ENCODE results near the gene LMX1B. TPM values are rescaled to one million over a fixed set of nuclear protein-coding genes. Genes with fewer than 3 reads are reported as not detected.

Gene LMX1B
- total and polyA plus RNA-seq, 2 of the 4 experiments (the other 2 are of a cell fraction), result not detected

- H4K20me1 ChIP-seq (ENCODE audit: insufficient read depth, low read length), result no peaks in the 10 kb centered on the region; the same call in 1 of the 2 replicates
- no peak overlapping the region for H3K4ac ChIP-seq (ENCODE audit: low read depth, low read length)
- no peak overlapping the region for H3K18ac ChIP-seq (ENCODE audit: low read depth, low read length)
- no peak overlapping the region for H2BK120ac ChIP-seq (ENCODE audit: low read depth, low read length)
- H3K27ac ChIP-seq (ENCODE audit: insufficient read depth, low read length), result no peak overlapping the region
- no peak overlapping the region for H3K14ac ChIP-seq (replicated peaks; ENCODE audit: low read depth, low read length)
- H3K9ac ChIP-seq (ENCODE audit: low read depth, low read length), result no peak overlapping the region
- H2AFZ ChIP-seq (replicated peaks; ENCODE audit: low read length, poor library complexity), result no peak overlapping the region
- no peak overlapping the region for H3K4me2 ChIP-seq (ENCODE audit: low read depth, low read length)
- no peak overlapping the region for H4K91ac ChIP-seq (ENCODE audit: insufficient read depth, low read depth, low read length)
- no peaks in the 10 kb centered on the region; the same call in 1 of the 2 replicates for H3K9me3 ChIP-seq (ENCODE audit: control insufficient read depth, insufficient read depth, low read length)
- BruUV-seq (replicated peaks), result no TSS peak
- H2BK20ac ChIP-seq (ENCODE audit: low read depth, low read length), result no peak overlapping the region
- H2BK5ac ChIP-seq (ENCODE audit: low read depth, low read length, poor library complexity, severe bottlenecking), result no peak overlapping the region
- H3K56ac ChIP-seq (ENCODE audit: extremely low read depth, insufficient read depth, low read length), result no peak overlapping the region
- no peak for DNase-seq
- ATAC-seq (ENCODE audit: low read depth), result no peak
- no peaks in the 10 kb centered on the region for H3K9me1 ChIP-seq (ENCODE audit: insufficient read depth, low read length)
- intact Hi-C loops (cut with micrococcal nuclease) (no loop called here), in situ Hi-C loops (cut with MboI; ENCODE audit: low sequenced_read_pairs) (no loop called here), dilution Hi-C loops (cut with HindIII; ENCODE audit: low sequenced_read_pairs, unreplicated experiment) (no loop called here)
- ChIA-PET POLR2A (ENCODE audit: unreplicated experiment) (no interaction called here), CTCF (no interaction called here)
- H3K4me1 ChIP-seq (ENCODE audit: control insufficient read depth, insufficient read depth, low read length), result no peaks in the 10 kb centered on the region
- H4K5ac ChIP-seq (ENCODE audit: low read depth, low read length), result no peak overlapping the region
- peaks cover 89% of the 10 kb centered on the region for H3K27me3 ChIP-seq (ENCODE audit: control insufficient read depth, insufficient read depth, low read length)
- WGBS, 2 experiments (ENCODE audit: extremely low coverage in 2 of 2, insufficient read length in 1 of 2), result 83% methylated on average over 1 of the region's 7 CpGs; no CpG with 5 or more reads in 1 of the 2 experiments
- H4K8ac ChIP-seq (ENCODE audit: low read depth in 2 of 2, low read length in 2 of 2), result no peak overlapping the region
- H3K4me3 ChIP-seq (ENCODE audit: insufficient read depth, low read depth, low read length), result no peak overlapping the region
- no peaks in the 10 kb centered on the region for H3K36me3 ChIP-seq (ENCODE audit: control insufficient read depth, insufficient read depth, low read length)
- H2AK5ac ChIP-seq (ENCODE audit: low read depth, low read length), result no peak overlapping the region
- H3K23ac ChIP-seq (ENCODE audit: low read depth, low read length), result no peak overlapping the region
- no peaks in the 10 kb centered on the region for H3K79me1 ChIP-seq (ENCODE audit: low read depth in 1 of 2, low read length in 2 of 2)
- no peak overlapping the region for H2AK9ac ChIP-seq (replicated peaks; ENCODE audit: low read depth, low read length, poor library complexity)
- H2BK15ac ChIP-seq (ENCODE audit: low read depth, low read length), result no peak overlapping the region
- TF ChIP-seq BHLHE40 (IDR thresholded peaks at IDR 0.05; ENCODE audit: low read depth, low read length) (no peak), POLR2A (IDR thresholded peaks at IDR 0.05; ENCODE audit: low read depth, low read length) (no peak)
Observed at GRCh38 chr9:126628146-126628545, 14.4 kb downstream of the LMX1B start.

All from IMR-90 (cell line).